HEK293 (cell line): Measurements from ENCODE around the gene NCAPD3.

Experiments
- CTCF ChIA-PET: fragments of 350-600 bp; formaldehyde crosslinking; extraction: SDS; loops from one replicate; lab custom pipeline; 2021; ENCODE audit warnings: antibody characterized with exemption; lab: Yijun Ruan, JAX
- POLR2A ChIA-PET: fragments of 300-600 bp; formaldehyde crosslinking; extraction: SDS; loops from one replicate; lab custom pipeline; 2020; ENCODE audit warnings: antibody characterized with exemption, inconsistent platforms; lab: Yijun Ruan, JAX
- H3K27ac ChIP-seq: fragments of 200-500 bp; sonication (Bioruptor generic); 2 replicates; pipeline ENCODE4 v1.5.1; 2014; ENCODE audit warnings: low read depth, low read length, control low read depth, inconsistent platforms; ENCODE audit errors: extremely low read depth
- H3K36me3 ChIP-seq, 2 experiments: fragments of 200-500 bp in 1 of 2; sonication (Bioruptor generic) in 1 of 2; 1 replicate in 1 of 2; 2 replicates in 1 of 2; pipeline ENCODE4 v1.5.1; 2014 to 2017; ENCODE audit warnings: inconsistent platforms in 2 of 2, low read length in 2 of 2; ENCODE audit not compliant: control insufficient read depth in 2 of 2, insufficient read depth in 1 of 2
- H3K4me1 ChIP-seq: fragments of 200-500 bp; sonication (Bioruptor generic); 2 replicates; pipeline ENCODE4 v1.5.1; 2014; ENCODE audit warnings: mild to moderate bottlenecking, low read length, inconsistent platforms; ENCODE audit not compliant: control insufficient read depth, insufficient read depth
- H3K4me3 ChIP-seq: 2 replicates; pipeline ENCODE4 v1.5.1; 2011; ENCODE audit warnings: low read depth, mild to moderate bottlenecking, control low read depth, low read length, moderate library complexity
- H3K9me3 ChIP-seq: fragments of 200-500 bp; sonication (Bioruptor generic); 2 replicates; pipeline ENCODE4 v1.5.1; 2014; ENCODE audit warnings: low read depth, low read length, inconsistent platforms; ENCODE audit not compliant: control insufficient read depth, insufficient read depth
- KLF1 ChIP-seq: fragments of 450-650 bp; formaldehyde crosslinking; IDR thresholded peaks from 2 replicates; pipeline ENCODE4 v1.5.1; 2016; ENCODE audit warnings: missing biosample characterization, missing genetic modification characterization
- KLF8 ChIP-seq: fragments of 450-650 bp; formaldehyde crosslinking; IDR thresholded peaks from 2 replicates; pipeline ENCODE4 v1.5.1; 2016; ENCODE audit warnings: missing biosample characterization, missing genetic modification characterization
- KLF9 ChIP-seq: fragments of 450-650 bp; formaldehyde crosslinking; IDR thresholded peaks from 2 replicates; pipeline ENCODE4 v1.5.1; 2016; ENCODE audit warnings: missing biosample characterization, missing genetic modification characterization, low read depth
- PATZ1 ChIP-seq: fragments of 450-650 bp; formaldehyde crosslinking; IDR thresholded peaks from 2 replicates; pipeline ENCODE4 v1.5.1; 2016; ENCODE audit warnings: missing biosample characterization, missing genetic modification characterization
- PRDM1 ChIP-seq: fragments of 450-650 bp; formaldehyde crosslinking; IDR thresholded peaks from 2 replicates; pipeline ENCODE4; 2016; ENCODE audit warnings: missing biosample characterization, missing genetic modification characterization
- SETDB1 ChIP-seq: IDR thresholded peaks from one replicate; pipeline ENCODE4 v1.6.1; 2017; ENCODE audit warnings: mild to moderate bottlenecking, low read length, moderate library complexity, mixed read lengths; ENCODE audit not compliant: insufficient read length
- YY1 ChIP-seq: fragments of 450-650 bp; formaldehyde crosslinking; IDR thresholded peaks from 2 replicates; pipeline ENCODE4 v1.5.1; 2018; ENCODE audit warnings: missing biosample characterization, missing genetic modification characterization
- ZBTB1 ChIP-seq: fragments of 450-650 bp; formaldehyde crosslinking; IDR thresholded peaks from 2 replicates; pipeline ENCODE4 v1.5.1; 2016; ENCODE audit warnings: missing biosample characterization, missing genetic modification characterization
- ZBTB49 ChIP-seq: fragments of 450-650 bp; formaldehyde crosslinking; IDR thresholded peaks from 2 replicates; pipeline ENCODE4 v1.5.1; 2016; ENCODE audit warnings: missing biosample characterization, missing genetic modification characterization, low read depth
- ZBTB8A ChIP-seq: fragments of 450-650 bp; formaldehyde crosslinking; IDR thresholded peaks from 2 replicates; pipeline ENCODE4 v1.5.1; 2016; ENCODE audit warnings: missing biosample characterization, missing genetic modification characterization
- ZNF140 ChIP-seq: fragments of 450-650 bp; formaldehyde crosslinking; IDR thresholded peaks from 2 replicates; pipeline ENCODE4 v1.5.1; 2016; ENCODE audit warnings: missing biosample characterization, missing genetic modification characterization
- ZNF398 ChIP-seq: fragments of 450-650 bp; formaldehyde crosslinking; IDR thresholded peaks from 2 replicates; pipeline ENCODE4 v1.5.1; 2017; ENCODE audit warnings: missing biosample characterization, missing genetic modification characterization
- ZNF433 ChIP-seq: fragments of 450-650 bp; formaldehyde crosslinking; IDR thresholded peaks from 2 replicates; pipeline ENCODE4 v1.5.1; 2016; ENCODE audit warnings: missing biosample characterization, missing genetic modification characterization, low read depth
- ZNF513 ChIP-seq: fragments of 450-650 bp; IDR thresholded peaks from 2 replicates; pipeline ENCODE4 v1.5.1; 2018; ENCODE audit warnings: missing biosample characterization, missing genetic modification characterization
- ZNF558 ChIP-seq: fragments of 450-650 bp; formaldehyde crosslinking; IDR thresholded peaks from 2 replicates; pipeline ENCODE4 v1.5.1; 2016; ENCODE audit warnings: missing biosample characterization, missing genetic modification characterization
- ZNF692 ChIP-seq: fragments of 450-650 bp; formaldehyde crosslinking; IDR thresholded peaks from 2 replicates; pipeline ENCODE4 v1.5.1; 2016; ENCODE audit warnings: missing biosample characterization, missing genetic modification characterization
- ZNF843 ChIP-seq: fragments of 450-650 bp; formaldehyde crosslinking; IDR thresholded peaks from 2 replicates; pipeline ENCODE4 v1.5.1; 2016; ENCODE audit warnings: missing biosample characterization, missing genetic modification characterization
- ZSCAN18 ChIP-seq: fragments of 450-650 bp; formaldehyde crosslinking; IDR thresholded peaks from 2 replicates; pipeline ENCODE4 v1.5.1; 2016; ENCODE audit warnings: missing biosample characterization, missing genetic modification characterization

NCAPD3 gene

GRCh38 chr11:134132808-134133207, 91.0 kb downstream of the NCAPD3 start:
- TF ChIP-seq YY1 (tag by site-specific recombination) (no peak), KLF8 (tag by site-specific recombination) (no peak), ZBTB1 (tag by site-specific recombination) (no peak), ZNF692 (tag by site-specific recombination) (no peak), ZNF398 (no peak), KLF9 (tag by site-specific recombination) (no peak), PRDM1 (tag by site-specific recombination) (no peak), ZNF513 (tag by site-specific recombination) (no peak)
- ChIA-PET CTCF (interaction anchor here (0.6 kb wide), 1 partner anchor 205 kb away, joined by 3 read pairs; no protein-coding TSS in a partner anchor), POLR2A (no interaction called here)
- H3K27ac ChIP-seq: no peak overlapping the region
- no peaks in the 10 kb centered on the region for H3K9me3 ChIP-seq
- H3K4me1 ChIP-seq: no peaks in the 10 kb centered on the region
- no peak overlapping the region for H3K4me3 ChIP-seq
- H3K36me3 ChIP-seq: no peaks in the 10 kb centered on the region

GRCh38 chr11:134131628-134132244, 92.0 kb downstream of the NCAPD3 start:
- H3K9me3 ChIP-seq: no peaks in the 10 kb centered on the region
- no peaks in the 10 kb centered on the region for H3K36me3 ChIP-seq
- H3K4me3 ChIP-seq: no peak overlapping the region
- TF ChIP-seq ZNF433 (tag by site-specific recombination) (no peak), ZNF558 (tag by site-specific recombination) (peak; percentile 98), SETDB1 (peak; percentile 79), ZNF140 (tag by site-specific recombination) (no peak)
- CTCF ChIA-PET: no interaction called here
- no peaks in the 10 kb centered on the region for H3K4me1 ChIP-seq
- no peak overlapping the region for H3K27ac ChIP-seq
- POLR2A ChIA-PET: no interaction called here

GRCh38 chr11:134126217-134126822, 97.4 kb downstream of the NCAPD3 start:
- ChIA-PET CTCF (interaction anchor here (2.7 kb wide), 1 partner anchor 76 kb away, joined by 11 read pairs; no protein-coding TSS in a partner anchor), POLR2A (no interaction called here)
- Histone ChIP-seq H3K4me3 (no peak overlapping the region), H3K9me3 (no peaks in the 10 kb centered on the region), H3K4me1 (no peaks in the 10 kb centered on the region), H3K27ac (no peak overlapping the region), H3K36me3 (no peaks in the 10 kb centered on the region)
- no peak for TF ChIP-seq KLF1 (tag by site-specific recombination)
- no peak for TF ChIP-seq ZNF843
- no peak for TF ChIP-seq ZBTB49 (tag by site-specific recombination)
- TF ChIP-seq ZSCAN18: no peak
- no peak for TF ChIP-seq ZBTB8A (tag by site-specific recombination)
- TF ChIP-seq PATZ1: no peak
